Neural cell (in vitro differentiated cells): ENCODE results near the gene DYNLT2.

Source experiments
- CTCF ChIP-seq: fragments of 450-650 bp; IDR thresholded peaks from 2 replicates; pipeline ENCODE4 v1.5.1; 2014; ENCODE audit warnings: antibody characterized with exemption, mild to moderate bottlenecking, moderate library complexity; ENCODE audit not compliant: poor library complexity, severe bottlenecking
- EP300 ChIP-seq: fragments of 450-650 bp; conservative IDR thresholded peaks from 2 replicates; pipeline ENCODE4 v1.6.1; 2014; ENCODE audit warnings: antibody characterized with exemption, mild to moderate bottlenecking, moderate library complexity; ENCODE audit not compliant: poor library complexity, severe bottlenecking
- EZH2 ChIP-seq: fragments of 200-600, 300-800 bp; shearing (Covaris generic), sonication (generic); IDR thresholded peaks from 2 replicates; pipeline ENCODE4 v1.6.1; 2014; ENCODE audit warnings: antibody characterized with exemption, low read length, borderline replicate concordance, mild to moderate bottlenecking; ENCODE audit not compliant: insufficient read depth, poor library complexity, severe bottlenecking

- TF ChIP-seq CTCF: no peak
- no peak for TF ChIP-seq EP300
- TF ChIP-seq EZH2: no peak
These were observed 48.1 kb upstream of the DYNLT2 start for GRCh38 chr6:169799474-169799926.
